GDM1 (cell line): ENCODE results near the gene CBFB.
"Not testable (repeated sequence)": the region's sequence is repeated elsewhere in the genome, so short reads cannot be mapped to it uniquely, and the experiment has no call there.

Source experiments
- DNase-seq: peaks from one replicate; lab custom pipeline; 2025; lab: John Stamatoyannopoulos, UW

Gene CBFB

GRCh38 chr16:67028696-67029253, at the start of gene CBFB:
CBFB (plus strand) TSS chr16:67029149; CDS start chr16:67029408, 259 bp downstream.
- peak; percentile 79 for DNase-seq

GRCh38 chr16:66983033-66983432, 45.9 kb upstream of the CBFB start:
- no peak for DNase-seq

GRCh38 chr16:66984892-66985311, 44.0 kb upstream of the CBFB start:
- no peak for DNase-seq

- DNase-seq, result no peak
Observed at GRCh38 chr16:66986559-66986958, 42.4 kb upstream of the CBFB start.

- DNase-seq, result no peak
Observed at GRCh38 chr16:66988197-66988788, 40.7 kb upstream of the CBFB start, which contains the start of gene CES4A. CES4A (plus strand) TSS chr16:66988589; CDS start chr16:66988773, 184 bp downstream.

- DNase-seq, result no peak
Observed at GRCh38 chr16:66991545-66992077, 37.3 kb upstream of the CBFB start.

GRCh38 chr16:66993558-66993957, 35.4 kb upstream of the CBFB start:
- not testable (repeated sequence) for DNase-seq

- no peak for DNase-seq
Observed at GRCh38 chr16:66996324-66996982, 32.5 kb upstream of the CBFB start.

- no peak for DNase-seq
Observed at GRCh38 chr16:66996983-66997358, 32.0 kb upstream of the CBFB start.

GRCh38 chr16:67000384-67001351, 28.3 kb upstream of the CBFB start:
- no peak for DNase-seq

GRCh38 chr16:67001726-67002125, 27.2 kb upstream of the CBFB start:
- no peak for DNase-seq

- no peak for DNase-seq
Observed at GRCh38 chr16:67006930-67007658, 21.9 kb upstream of the CBFB start.

GRCh38 chr16:67009158-67009557, 19.8 kb upstream of the CBFB start:
- no peak for DNase-seq

GRCh38 chr16:67011274-67011673, 17.7 kb upstream of the CBFB start:
- DNase-seq, result no peak

- no peak for DNase-seq
Observed at GRCh38 chr16:67013233-67013822, 15.6 kb upstream of the CBFB start.

GRCh38 chr16:67013823-67014633, 14.9 kb upstream of the CBFB start:
- DNase-seq, result no peak

- no peak for DNase-seq
Observed at GRCh38 chr16:67014634-67015312, 14.2 kb upstream of the CBFB start.

- no peak for DNase-seq
Observed at GRCh38 chr16:67015313-67015731, 13.6 kb upstream of the CBFB start.

GRCh38 chr16:67016143-67016542, 12.8 kb upstream of the CBFB start:
- no peak for DNase-seq
